Stimulated activated effector memory CD8-positive, alpha-beta T cell treated with anti-CD3 and anti-CD28 coated beads, Interleukin-12 subunit alpha, Interleukin-12 subunit beta, amount 100 ng/mL, for 72 hours (primary cell): ENCODE results near the gene TIMM10.

Experiments
- ATAC-seq: fragments of 150-1000 bp; cut with Tn5 transposase; 2 replicates; pipeline ENCODE4 v1.10.0; 2021
- DNase-seq, 2 donors: peaks; one replicate each; pipeline ENCODE4 v3.0.0; 2021 to 2022; ENCODE audit warnings: low spot score in 2 of 2
- H3K27ac Mint-ChIP-seq: one replicate; pipeline ENCODE4 v1.8.0; 2022; ENCODE audit warnings: mild to moderate bottlenecking, mixed read lengths
- H3K36me3 Mint-ChIP-seq: one replicate; pipeline ENCODE4 v1.8.0; 2022; ENCODE audit warnings: mild to moderate bottlenecking, mixed read lengths
- H3K4me1 Mint-ChIP-seq: one replicate; pipeline ENCODE4 v1.8.0; 2022; ENCODE audit warnings: mixed read lengths
- H3K4me3 Mint-ChIP-seq: one replicate; pipeline ENCODE4 v1.8.0; 2022; ENCODE audit warnings: mild to moderate bottlenecking, mixed read lengths
- H3K9me3 Mint-ChIP-seq: one replicate; pipeline ENCODE4 v1.8.0; 2022; ENCODE audit warnings: mixed read lengths

Gene TIMM10

DNA sequence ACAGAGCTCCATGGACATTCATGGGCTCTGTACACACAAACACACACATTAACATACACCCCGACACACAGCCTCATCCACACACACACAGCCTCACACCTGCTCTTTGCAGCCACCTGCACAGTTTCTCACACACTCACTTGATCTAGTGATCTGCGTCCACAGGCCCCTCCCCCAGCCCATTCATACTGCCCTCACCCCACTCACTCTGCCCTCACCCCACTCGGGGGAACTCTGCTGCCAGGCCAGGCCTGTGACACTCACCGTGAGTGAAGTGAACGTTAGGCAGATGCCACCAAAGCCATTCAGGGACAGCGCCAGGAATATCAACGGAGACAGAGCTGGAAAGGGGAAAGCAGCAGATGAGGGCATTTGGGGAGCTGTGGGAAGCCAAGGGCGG, 30.0 kb downstream of the TIMM10 start:
- no peak overlapping the region for H3K27ac Mint-ChIP-seq
- no peaks in the 10 kb centered on the region for H3K9me3 Mint-ChIP-seq
- ATAC-seq (no peak), DNase-seq (no peak)
- H3K4me3 Mint-ChIP-seq: no peak overlapping the region
- H3K4me1 Mint-ChIP-seq: no peaks in the 10 kb centered on the region
- H3K36me3 Mint-ChIP-seq: peaks cover 13% of the 10 kb centered on the region

DNA sequence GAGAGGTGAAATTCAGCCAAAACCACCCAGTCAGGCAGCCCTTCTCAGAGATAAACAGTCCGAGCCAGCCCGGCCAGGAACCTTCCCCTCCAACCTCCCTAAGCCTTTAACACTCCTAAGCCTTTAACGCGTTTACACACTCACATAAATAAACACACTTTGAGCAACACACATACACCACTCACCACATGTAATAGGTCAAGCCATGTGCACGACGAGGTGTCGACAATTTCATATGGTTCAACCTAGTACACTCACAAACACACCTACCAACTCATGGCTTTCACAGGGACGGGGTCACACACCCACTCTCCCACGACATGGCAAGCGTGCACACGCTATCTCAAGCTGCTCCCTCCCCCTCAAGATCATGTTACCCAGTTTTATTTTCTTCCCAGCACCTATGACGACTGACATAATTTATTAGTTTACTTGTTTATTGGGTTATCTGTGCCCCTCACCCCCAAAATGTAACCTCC, 30.5 kb downstream of the TIMM10 start:
- H3K27ac Mint-ChIP-seq: no peak overlapping the region
- H3K4me3 Mint-ChIP-seq: no peak overlapping the region

DNA sequence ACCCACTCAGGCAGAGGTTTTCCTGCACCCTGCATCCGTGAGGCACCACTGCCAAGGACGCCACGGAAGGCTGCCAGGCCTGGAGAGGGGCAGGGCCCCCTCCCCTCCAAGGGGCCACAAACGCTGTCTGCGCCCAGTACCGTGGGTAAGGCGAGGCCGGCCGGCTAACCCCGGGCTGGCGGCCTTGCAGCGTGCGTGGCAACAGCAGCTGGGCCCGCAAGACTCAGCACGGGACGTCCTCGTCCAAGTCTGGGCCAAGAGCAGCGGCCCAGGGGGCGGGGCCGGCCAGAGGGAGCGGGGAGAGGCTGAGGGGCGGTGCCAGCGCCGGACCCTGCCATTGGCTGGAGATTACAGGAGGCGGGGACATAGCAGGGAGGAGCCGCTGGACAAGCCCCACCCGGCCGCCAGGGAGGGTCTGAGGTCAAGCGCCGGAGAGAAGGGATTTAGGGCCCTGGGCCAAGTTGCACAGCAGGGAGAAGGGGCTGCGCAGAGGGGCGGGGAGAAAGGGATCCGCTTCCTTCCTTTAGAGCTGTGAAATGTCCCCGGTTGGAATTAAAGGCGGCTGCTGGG, 31.1 kb downstream of the TIMM10 start:
- no peak overlapping the region for H3K4me3 Mint-ChIP-seq
- no peak for DNase-seq

More for the DNA sequence above, 30.5 kb downstream of the TIMM10 start:
- Mint-ChIP-seq H3K36me3 (peaks cover 13% of the 10 kb centered on the region), H3K4me1 (no peaks in the 10 kb centered on the region), H3K9me3 (no peaks in the 10 kb centered on the region)
- ATAC-seq (no peak), DNase-seq (no peak)

DNA sequence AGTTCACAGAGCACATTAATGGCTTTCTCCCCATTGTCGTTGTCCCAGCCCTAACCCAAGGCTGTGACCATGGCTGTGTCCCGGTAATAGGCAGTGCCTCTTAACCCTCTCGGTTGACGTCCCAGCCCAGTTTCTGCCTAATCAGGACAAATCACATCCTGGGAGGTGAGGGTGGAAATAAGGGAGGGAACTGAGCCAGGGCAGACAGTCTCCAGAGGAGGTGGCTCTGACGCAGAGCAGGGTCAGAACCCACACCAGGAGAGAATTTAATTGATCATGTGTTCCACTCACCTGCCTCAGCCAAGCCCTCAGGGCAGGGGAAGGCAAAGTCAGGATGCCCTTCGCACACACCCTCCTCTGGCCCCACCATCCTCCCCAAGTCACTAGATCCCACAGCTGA, 32.0 kb downstream of the TIMM10 start:
- peaks cover 8% of the 10 kb centered on the region for H3K4me1 Mint-ChIP-seq
- no peak for ATAC-seq
- peaks cover 13% of the 10 kb centered on the region for H3K36me3 Mint-ChIP-seq
- DNase-seq: no peak
- H3K27ac Mint-ChIP-seq: no peak overlapping the region
- no peaks in the 10 kb centered on the region for H3K9me3 Mint-ChIP-seq
- H3K4me3 Mint-ChIP-seq: no peak overlapping the region

More for the DNA sequence above, 31.1 kb downstream of the TIMM10 start:
- Mint-ChIP-seq H3K27ac (no peak overlapping the region), H3K36me3 (peaks cover 13% of the 10 kb centered on the region), H3K4me1 (no peaks in the 10 kb centered on the region), H3K9me3 (no peaks in the 10 kb centered on the region)
- ATAC-seq: peak; percentile 67

DNA sequence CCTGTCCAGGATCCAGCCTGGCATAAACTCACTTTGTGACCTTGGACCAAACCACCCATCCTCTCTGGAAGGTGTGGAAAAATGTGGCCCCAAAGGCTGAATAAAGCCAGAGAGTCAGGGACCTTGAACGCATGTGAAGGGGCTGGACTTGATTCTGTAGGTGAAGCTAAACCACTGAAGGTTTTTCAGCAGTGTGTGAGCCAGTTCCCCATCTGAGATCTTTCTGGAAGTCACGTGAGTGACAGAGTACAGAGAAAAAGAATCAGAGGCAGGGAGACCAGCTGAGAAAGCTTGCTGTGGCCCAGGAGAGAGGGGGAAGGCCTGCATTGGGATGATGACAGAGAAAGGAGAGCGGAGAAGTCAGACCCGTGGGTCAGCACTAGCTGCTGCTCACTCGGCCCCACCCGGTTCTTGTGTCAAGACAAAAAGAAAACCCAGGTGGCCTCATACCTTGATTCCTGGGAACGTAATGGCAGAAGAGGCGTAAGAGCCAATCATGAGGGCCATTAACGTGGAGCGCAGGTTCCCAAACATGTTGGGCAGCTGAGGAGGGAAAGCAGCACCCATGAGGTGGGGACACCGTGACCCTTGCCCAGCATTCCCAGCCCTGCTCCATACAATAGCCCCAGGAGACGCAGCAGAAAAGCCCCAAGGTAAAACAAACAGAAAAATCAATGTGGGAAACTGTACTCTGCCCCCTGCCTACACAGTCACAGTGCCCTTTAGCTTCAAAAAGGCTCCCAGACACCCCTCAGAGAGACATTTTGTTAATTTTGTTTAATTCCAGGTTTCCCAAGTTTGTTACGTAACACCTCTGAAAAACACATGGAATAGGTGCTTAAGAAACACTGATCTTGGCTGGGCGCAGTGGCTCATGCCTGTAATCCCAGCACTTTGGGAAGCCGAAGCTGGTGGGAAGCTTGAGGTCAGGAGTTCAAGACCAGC, 33.0 kb downstream of the TIMM10 start:
- ATAC-seq (no peak), DNase-seq (no peak)
- Mint-ChIP-seq H3K27ac (no peak overlapping the region), H3K9me3 (no peaks in the 10 kb centered on the region), H3K4me3 (no peak overlapping the region), H3K4me1 (peaks cover 9% of the 10 kb centered on the region), H3K36me3 (peaks cover 13% of the 10 kb centered on the region)

DNA sequence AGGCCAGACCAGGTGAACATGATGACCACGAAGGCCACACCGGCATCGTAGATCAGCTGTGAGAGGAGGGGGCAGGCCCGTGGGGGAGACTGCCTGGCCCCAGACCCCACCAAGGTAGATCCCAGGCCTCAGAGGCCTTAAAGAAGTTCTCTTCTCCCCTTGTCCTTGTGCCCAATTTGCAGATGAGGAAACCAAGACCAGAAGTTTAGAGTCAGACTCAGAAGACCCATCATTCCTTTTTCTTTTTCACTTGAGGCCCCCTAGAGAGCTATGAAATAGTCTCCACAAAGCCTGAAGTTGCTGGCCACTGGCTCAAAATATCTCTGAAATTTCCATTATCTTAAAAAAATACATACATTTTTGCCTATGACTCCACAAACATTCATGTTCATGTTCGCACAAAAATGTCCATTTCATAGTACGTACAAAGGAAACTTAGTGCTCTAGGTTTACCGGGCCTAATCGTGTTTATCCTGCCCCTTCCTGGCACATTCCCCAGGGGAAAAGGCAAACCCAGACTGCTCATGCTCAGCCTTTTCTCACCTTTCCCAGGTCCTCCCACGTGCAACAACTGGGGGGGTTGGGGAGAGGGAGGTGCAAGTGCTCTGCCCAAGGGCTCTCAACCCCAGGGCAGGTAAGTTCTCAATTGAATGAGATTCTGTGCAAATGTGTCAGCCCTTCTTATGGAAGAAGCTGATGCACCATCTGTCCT, 34.3 kb downstream of the TIMM10 start:
- peaks cover 9% of the 10 kb centered on the region for H3K4me1 Mint-ChIP-seq
- DNase-seq (no peak), ATAC-seq (no peak)
- no peaks in the 10 kb centered on the region for H3K9me3 Mint-ChIP-seq
- no peak overlapping the region for H3K27ac Mint-ChIP-seq
- no peak overlapping the region for H3K4me3 Mint-ChIP-seq
- peaks cover 13% of the 10 kb centered on the region for H3K36me3 Mint-ChIP-seq

DNA sequence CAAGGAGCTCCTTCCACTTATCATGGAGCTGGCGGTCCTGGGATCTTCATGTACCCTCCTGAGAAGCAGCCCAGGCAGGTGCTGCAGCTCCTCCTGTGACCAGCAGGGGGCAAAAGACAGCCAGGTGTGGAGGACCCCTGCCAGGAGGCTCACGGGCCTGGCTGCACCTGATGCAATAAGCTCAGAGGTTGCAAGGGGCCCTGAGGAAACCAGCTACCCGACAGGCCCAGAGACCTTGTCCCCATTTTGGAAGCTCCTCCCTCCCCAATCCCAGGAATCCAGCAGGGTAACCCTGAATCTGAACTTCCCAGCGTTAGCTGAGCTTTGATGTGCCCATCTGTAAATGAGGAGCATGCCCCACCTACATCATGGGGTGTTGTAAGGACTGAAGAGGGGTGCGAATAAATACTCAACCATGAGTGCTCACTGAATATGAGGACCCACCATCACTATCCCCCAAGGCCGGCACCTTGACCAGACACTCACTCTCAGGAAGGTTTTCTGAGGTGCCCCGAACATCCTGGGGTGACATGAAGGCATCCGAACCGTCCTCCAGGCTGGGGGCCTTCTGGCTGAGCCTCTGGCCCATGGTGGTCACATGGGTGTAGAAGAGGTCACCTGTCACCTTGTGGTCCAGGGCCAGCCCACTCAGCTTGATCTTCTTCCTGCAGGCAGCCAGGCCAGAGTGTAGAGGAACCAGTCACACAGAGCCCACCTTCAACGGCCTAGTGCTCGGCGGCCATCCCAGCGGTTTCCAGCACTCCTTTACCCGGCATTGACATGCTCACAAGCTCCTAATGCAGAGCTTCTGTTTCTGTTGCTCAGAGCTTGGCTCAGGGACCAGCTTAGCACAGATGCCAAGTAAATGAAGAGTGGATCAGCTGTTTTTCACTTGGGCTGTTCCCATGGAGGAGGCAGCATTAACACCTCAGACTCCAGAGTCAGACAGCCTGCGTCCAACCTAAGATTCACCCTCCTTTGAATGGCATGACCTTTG, 36.7 kb downstream of the TIMM10 start:
- peak; percentile 75 for ATAC-seq
- Mint-ChIP-seq H3K4me3 (no peak overlapping the region), H3K4me1 (peaks cover 9% of the 10 kb centered on the region), H3K36me3 (peaks cover 26% of the 10 kb centered on the region), H3K27ac (peak overlapping the region; percentile 82), H3K9me3 (no peaks in the 10 kb centered on the region)
- DNase-seq: peak; percentile 62 to 88

DNA sequence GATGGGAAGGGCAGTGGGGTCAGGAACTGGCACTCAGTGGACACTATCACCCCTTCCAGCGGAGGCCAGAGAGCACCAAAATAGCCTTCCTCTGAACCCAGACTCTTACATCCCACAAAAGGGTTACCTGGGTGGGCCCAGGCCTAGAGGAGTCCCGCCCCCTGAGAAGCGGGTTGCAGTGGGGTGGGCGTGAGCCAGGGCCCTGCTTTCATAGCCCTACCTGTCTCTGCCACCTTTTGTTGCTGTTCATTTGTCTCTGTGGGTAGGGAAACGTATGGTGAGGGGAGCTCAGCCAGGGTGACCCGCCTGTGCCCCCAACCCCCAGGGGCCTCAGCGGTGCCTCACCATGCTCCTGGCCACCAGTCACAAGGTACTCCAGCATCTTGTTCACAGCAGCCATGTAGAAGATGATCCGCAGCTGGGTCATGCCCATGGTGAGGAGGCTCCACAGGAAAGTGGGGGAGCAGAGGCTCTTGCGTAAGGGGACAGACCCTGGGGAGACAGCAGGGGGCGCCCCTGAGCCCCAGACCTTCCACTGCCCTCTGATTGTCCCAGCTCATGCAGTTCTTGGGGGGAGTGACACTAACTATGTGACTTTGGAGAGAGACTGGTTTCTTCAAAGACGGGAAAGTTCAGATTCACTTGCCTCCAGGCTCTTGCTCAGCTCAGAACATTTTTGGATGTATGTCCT, 39.0 kb downstream of the TIMM10 start:
- Mint-ChIP-seq H3K4me1 (peaks cover 9% of the 10 kb centered on the region), H3K36me3 (peaks cover 23% of the 10 kb centered on the region), H3K9me3 (no peaks in the 10 kb centered on the region), H3K4me3 (no peak overlapping the region), H3K27ac (no peak overlapping the region)
- ATAC-seq (peak; percentile 76), DNase-seq (peak; percentile 48 to 79)

DNA sequence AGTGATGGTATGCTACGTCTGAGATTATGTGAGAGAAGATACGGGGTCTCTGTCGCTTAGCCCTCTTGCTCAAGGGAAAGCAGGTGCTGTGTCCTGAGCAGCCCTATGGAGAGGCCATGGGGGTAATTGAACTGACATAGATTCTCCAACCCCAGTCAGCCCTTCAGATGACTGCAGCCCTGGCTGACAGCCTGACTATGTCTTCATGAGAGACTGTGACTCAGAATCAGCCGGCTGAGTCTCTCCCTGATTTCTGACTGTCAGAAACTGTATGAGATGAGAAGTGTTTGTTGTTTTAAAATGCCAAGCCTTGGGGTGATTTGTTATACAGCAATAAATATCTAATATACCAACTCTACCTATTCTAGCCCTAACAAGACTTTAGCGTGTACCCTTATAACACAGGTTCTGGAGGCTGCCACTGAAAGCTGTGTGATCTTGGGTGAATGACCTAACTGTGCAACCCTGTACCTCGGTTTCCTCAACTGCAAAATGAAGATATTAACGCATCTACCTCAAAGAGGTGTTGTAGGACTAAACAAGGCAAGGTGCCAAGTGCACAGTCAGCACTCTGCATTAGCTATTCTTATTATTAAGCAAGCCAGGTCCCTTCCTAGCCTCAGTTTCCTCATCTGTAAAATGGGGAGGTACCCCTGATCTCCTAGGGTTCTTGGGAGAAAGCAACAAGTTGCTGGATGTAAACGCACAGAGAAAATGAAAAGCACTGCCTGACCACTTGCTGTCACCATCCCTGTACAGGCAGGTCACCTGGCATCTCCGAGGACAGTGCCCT, 39.9 kb downstream of the TIMM10 start:
- Mint-ChIP-seq H3K4me3 (no peak overlapping the region), H3K27ac (no peak overlapping the region), H3K4me1 (peaks cover 9% of the 10 kb centered on the region), H3K9me3 (no peaks in the 10 kb centered on the region), H3K36me3 (peaks cover 27% of the 10 kb centered on the region)
- no peak for ATAC-seq
- no peak for DNase-seq

DNA sequence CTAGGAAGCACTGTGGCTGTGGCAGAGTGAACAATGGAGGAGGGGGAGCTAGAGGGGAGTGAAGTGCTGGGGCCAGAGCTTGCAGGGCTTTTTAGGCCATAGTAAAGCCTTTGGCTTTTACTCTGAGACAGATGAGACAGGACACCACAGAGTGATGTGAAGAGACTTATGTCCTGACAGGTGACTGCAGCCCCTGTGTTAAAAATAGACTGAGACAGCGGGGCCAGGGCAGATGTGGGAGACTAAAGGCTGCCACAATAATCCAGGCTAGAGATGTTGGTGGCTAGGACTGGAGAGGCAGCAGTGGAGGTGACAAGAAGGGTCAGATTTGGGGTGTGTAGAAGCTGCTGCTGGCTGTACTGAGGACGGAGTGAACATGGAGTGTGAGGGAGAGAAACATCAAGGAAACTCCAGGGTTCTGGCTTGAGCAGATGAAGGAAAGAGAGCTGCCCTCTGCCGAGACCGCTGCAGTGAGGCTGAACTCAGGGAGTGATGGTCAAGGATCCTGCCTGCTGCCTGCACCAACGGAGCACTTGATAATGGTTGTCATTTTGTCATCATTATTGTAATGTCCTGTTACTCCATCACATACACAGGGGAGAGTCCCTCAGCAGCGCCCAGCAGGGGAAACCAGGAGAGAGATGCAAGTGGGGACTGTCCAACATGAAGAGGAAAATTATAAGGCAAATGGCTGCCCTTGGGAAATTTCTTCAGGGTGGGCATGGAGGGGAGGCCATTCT, 42.5 kb downstream of the TIMM10 start:
- Mint-ChIP-seq H3K9me3 (no peaks in the 10 kb centered on the region), H3K36me3 (peaks cover 40% of the 10 kb centered on the region), H3K4me1 (no peaks in the 10 kb centered on the region), H3K27ac (no peak overlapping the region), H3K4me3 (no peak overlapping the region)
- DNase-seq (no peak), ATAC-seq (no peak)

DNA sequence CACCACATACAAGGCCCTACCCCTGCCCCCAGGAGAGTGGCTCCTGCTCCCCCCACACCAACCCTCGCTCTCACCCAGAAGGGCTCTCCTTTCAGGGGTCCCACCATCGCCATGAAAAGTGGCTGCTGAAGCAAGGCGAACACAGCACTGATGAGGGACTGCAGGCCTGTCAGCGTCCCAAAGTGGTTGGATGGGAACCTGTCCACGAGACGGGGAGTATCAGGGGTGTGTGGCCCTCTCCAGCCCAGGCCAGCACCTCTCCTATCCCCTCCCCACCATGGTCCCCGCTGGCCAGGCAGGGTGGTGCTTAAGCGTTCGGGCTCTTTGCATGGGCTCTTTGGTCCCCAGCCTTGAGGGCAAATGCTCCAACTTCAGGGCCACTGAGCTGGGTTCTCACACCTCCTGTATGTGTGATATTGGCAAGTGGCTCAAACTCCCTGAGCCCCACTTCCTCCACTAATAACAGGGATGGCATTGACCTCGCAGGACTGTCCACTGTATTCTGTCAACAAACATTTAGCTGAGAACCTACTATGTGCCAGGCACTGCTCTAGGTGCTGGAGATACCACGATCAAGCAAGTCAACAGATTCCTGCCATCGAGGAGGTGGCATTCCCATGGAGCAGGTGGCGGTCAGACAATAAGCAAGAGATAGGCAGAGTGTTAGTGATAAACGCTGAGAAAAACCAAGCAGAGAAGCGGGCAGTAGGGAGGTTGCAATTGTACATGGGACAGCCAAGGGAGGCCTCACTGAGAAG, 43.4 kb downstream of the TIMM10 start:
- Mint-ChIP-seq H3K27ac (no peak overlapping the region), H3K9me3 (no peaks in the 10 kb centered on the region), H3K4me3 (no peak overlapping the region), H3K4me1 (no peaks in the 10 kb centered on the region), H3K36me3 (peaks cover 40% of the 10 kb centered on the region)
- no peak for ATAC-seq
- DNase-seq: no peak

DNA sequence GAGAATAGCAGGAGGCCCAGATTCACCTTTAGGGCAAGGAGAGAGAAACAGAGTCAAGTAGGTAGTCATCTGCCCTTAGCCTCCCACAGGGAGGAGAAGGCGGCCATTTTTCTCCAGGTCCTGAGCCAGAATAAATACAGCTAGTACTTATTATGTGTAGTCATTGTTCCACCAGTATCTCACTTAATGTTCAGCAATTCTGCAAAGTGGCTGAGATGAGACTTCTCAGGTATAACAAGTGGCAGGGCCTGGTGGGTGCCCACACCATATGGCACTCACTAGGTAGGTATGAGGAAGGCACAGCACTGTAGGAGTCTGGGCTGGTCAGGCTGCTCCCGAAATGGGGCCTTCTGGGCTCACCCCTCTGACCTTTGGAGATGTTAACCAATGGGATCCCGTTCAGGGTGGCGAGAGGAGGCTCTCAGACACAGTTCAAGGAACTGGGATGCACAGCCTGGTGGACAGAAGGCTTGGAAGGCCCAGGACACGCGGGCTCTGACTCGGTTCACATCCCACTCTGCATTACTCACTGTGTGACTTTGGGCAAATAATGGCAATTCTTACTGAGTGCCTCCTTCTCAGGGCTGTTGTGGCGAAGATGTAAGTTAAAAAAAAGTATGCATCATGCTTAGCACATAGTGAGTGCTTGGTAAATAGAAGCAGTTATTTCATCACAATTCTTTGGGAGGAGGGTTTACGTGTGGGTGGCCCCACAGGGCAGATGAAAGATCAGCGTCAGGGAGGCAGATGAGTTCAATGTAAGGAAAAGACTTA, 45.1 kb downstream of the TIMM10 start:
- DNase-seq (no peak), ATAC-seq (no peak)
- Mint-ChIP-seq H3K27ac (no peak overlapping the region), H3K4me3 (no peak overlapping the region), H3K36me3 (peaks cover 33% of the 10 kb centered on the region), H3K4me1 (peaks cover 1% of the 10 kb centered on the region), H3K9me3 (no peaks in the 10 kb centered on the region)
